Urinary bladder (tissue), 4 donors: Measurements from ENCODE around the gene ZNF580. TPM values are rescaled to one million over a fixed set of nuclear protein-coding genes. Genes with fewer than 3 reads are reported as not detected.

Experiments used
- DNase-seq: peaks from one replicate; pipeline ENCODE4 v3.0.0-alpha.2; 2015; ENCODE audit errors: extremely low spot score
- H3K27ac ChIP-seq: one replicate; pipeline ENCODE4 v1.5.1; 2013; ENCODE audit warnings: low read depth, mild to moderate bottlenecking, moderate library complexity
- H3K36me3 ChIP-seq: one replicate; pipeline ENCODE4 v1.6.1; 2013; ENCODE audit warnings: mild to moderate bottlenecking, moderate library complexity; ENCODE audit not compliant: insufficient read depth
- H3K4me1 ChIP-seq: one replicate; pipeline ENCODE4 v1.6.1; 2013; ENCODE audit warnings: mild to moderate bottlenecking, moderate library complexity; ENCODE audit not compliant: insufficient read depth
- H3K4me3 ChIP-seq: one replicate; pipeline ENCODE4 v1.5.1; 2013; ENCODE audit warnings: low read depth, low read length
- WGBS: extraction: QIAGEN DNeasy Blood & Tissue Kit; methylation state at CpG from one replicate; pipeline ENCODE4 v1.1.7; 2013; 5-methylcytosine and 5-hydroxymethylcytosine counted together
- polyA plus RNA-seq: library from polyadenylated mRNA; stranded (reverse); fragments of 200-250 nt; gene quantifications from one replicate; pipeline ENCODE4 v1.2.3, GENCODE V29; 2013
- total RNA-seq: library from RNA; depleted of rRNA; stranded (reverse); fragments of >200 nt; gene quantifications from one replicate; pipeline ENCODE4 v1.2.3, GENCODE V29; 2014
- donor health status: healthy with polysubstance abuse.
- donor health status: healthy.

ZNF580 gene
- total and polyA plus RNA-seq, 2 donors, result 4.1 to 49.0 TPM

DNA sequence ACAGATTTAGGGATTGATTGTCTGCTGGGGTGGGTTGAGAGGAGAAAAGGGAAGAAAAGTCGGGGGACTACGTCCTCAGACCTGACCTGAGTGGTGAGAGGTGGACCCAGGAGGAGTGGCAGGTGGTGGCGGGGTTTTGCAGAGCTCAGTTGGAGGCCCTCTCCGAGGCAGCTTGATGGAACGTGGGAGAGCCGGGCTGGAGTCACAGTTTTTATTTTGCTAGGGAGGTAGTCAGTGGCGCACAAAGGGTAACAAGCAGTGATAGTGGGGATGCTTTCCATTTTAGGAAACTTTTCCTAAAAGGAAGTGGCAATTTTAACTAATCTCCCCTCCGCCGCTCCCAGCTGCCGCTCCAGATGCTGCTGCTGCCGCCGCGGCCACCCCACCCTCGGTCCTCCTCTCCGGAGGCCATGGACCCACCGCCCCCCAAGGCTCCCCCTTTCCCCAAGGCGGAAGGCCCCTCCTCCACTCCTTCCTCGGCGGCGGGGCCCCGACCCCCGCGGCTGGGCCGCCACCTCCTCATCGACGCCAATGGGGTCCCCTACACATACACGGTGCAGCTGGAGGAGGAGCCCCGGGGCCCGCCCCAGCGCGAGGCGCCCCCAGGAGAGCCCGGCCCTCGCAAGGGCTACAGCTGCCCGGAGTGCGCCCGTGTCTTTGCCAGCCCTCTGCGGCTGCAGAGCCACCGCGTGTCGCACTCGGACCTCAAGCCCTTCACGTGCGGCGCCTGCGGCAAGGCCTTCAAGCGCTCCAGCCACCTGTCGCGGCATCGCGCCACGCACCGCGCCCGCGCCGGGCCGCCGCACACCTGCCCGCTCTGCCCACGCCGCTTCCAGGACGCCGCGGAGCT, 1.6 kb downstream of the ZNF580 start:
- H3K36me3 ChIP-seq, result no peaks in the 10 kb centered on the region
- WGBS, result 1% methylated on average over 65 of the region's 65 CpGs
- peaks cover 2% of the 10 kb centered on the region for H3K4me1 ChIP-seq
- peak overlapping the region; percentile 77 for H3K27ac ChIP-seq
- H3K4me3 ChIP-seq, result peak overlapping the region; percentile 94
- no peak for DNase-seq

- 2% methylated on average over 56 of the region's 56 CpGs for WGBS
- peaks cover 2% of the 10 kb centered on the region for H3K4me1 ChIP-seq
- H3K4me3 ChIP-seq, result peak within 1 kb of the TSS; percentile 94
- DNase-seq, result no peak
- H3K27ac ChIP-seq, result peak within 1 kb of the TSS; percentile 87
- H3K36me3 ChIP-seq, result no peaks in the 10 kb centered on the region
These were observed 2.4 kb downstream of the ZNF580 start, which contains the start of gene ZNF581 for GRCh38 chr19:55643003-55643886. TSS of gene ZNF581 (plus strand) at chr19:55643649. CDS start at chr19:55644572, 923 bp downstream.

DNA sequence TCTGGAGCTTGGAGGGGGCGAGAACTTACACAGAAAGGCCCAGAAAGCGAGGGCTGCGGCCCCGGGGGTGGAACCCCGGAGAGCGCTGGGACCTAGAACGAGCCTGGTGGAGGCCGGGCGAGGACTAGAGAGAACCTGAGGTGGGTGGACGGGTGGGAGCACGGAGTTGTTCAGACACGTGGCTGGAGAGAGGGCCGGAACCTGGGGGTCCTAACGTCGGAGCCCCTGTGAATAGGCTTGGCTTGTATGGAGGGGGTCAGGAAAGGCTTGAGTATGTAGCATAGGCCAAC, 3.0 kb downstream of the ZNF580 start:
- under 1% methylated on average over 15 of the region's 15 CpGs for WGBS
- Histone ChIP-seq H3K4me3 (peak overlapping the region; percentile 94), H3K27ac (peak overlapping the region; percentile 5), H3K4me1 (peaks cover 2% of the 10 kb centered on the region), H3K36me3 (no peaks in the 10 kb centered on the region)
- DNase-seq, result no peak

DNA sequence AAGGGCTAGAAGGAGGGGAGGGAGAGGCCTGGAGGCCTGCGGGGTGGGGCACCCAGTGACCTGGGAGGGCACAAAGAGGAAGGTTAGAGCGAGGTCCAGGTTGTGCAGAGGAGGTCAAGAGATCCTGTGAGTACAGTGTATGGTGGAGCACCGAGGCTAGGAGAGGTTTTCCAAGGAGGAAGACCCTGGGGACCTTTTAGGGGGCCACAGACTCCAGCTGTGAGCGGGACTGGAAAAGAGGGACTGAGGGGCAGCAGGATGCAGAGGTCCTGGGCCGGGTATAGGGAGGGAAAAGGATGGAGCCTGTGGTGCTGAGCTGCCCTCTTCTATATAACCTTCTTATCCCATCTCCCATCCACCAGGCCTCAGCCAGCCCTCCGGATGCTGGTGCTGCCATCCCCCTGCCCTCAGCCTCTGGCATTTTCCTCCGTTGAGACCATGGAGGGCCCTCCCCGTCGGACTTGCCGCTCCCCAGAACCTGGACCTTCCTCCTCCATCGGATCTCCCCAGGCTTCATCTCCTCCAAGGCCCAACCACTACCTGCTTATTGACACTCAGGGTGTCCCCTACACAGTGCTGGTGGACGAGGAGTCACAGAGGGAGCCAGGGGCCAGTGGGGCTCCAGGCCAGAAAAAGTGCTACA, 3.5 kb downstream of the ZNF580 start:
- Histone ChIP-seq H3K4me3 (peak overlapping the region; percentile 94), H3K4me1 (peaks cover 2% of the 10 kb centered on the region), H3K27ac (no peak overlapping the region), H3K36me3 (no peaks in the 10 kb centered on the region)
- 45% methylated on average over 12 of the region's 12 CpGs for WGBS
- no peak for DNase-seq

GRCh38 chr19:55644842-55645511, 4.2 kb downstream of the ZNF580 start:
- WGBS, result 89% methylated on average over 28 of the region's 28 CpGs
- Histone ChIP-seq H3K36me3 (no peaks in the 10 kb centered on the region), H3K4me3 (no peak overlapping the region), H3K27ac (no peak overlapping the region), H3K4me1 (peaks cover 2% of the 10 kb centered on the region)
- no peak for DNase-seq

GRCh38 chr19:55645512-55645881, 4.7 kb downstream of the ZNF580 start:
- Histone ChIP-seq H3K4me1 (peaks cover 2% of the 10 kb centered on the region), H3K27ac (no peak overlapping the region), H3K4me3 (no peak overlapping the region), H3K36me3 (no peaks in the 10 kb centered on the region)
- no peak for DNase-seq
- WGBS, result 65% methylated on average over 5 of the region's 5 CpGs

DNA sequence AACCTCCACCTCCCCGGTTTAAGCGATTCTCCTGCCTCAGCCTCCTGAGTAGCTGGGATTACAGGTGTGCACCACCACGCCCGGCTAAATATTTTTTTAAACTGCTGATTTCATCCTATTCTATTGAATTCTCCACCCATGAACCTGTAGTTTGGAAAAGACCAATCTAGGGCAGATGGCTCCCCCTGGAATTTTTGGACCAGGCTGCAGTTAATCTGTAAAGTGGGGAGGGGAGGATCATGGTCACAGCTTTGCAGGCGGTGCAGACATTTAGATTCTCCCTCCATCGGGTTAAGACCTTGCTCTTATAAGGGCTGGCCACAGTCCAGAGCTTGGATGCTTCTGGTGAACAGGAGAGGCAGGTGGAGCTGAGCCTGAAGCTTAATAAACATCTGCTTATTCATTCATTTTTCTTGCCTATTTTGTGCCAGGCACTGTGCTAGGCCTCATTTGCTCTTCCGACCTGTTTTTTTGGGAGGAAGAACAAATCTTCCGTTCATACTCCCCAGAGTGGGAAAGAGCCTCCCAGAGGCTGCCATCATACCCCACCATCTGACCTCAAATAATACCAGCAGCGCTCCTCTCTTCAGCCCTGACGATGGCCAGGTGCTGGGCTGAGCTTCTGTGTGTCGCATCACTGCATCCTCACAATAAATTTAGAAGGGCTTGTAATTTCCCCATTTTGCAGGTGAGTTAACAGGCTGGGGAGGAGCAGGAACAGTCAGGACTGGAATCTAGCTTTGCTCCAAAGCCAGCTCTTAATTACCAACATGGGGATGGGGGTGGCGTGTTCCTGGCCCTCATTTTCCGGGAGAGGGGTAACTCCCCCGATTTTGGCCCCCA, 6.3 kb downstream of the ZNF580 start:
- no peak for DNase-seq
- peak overlapping the region; percentile 14 for H3K27ac ChIP-seq
- H3K4me3 ChIP-seq, result peak overlapping the region; percentile 82
- peaks cover 2% of the 10 kb centered on the region for H3K4me1 ChIP-seq
- WGBS, result 42% methylated on average over 14 of the region's 14 CpGs
- H3K36me3 ChIP-seq, result no peaks in the 10 kb centered on the region

DNA sequence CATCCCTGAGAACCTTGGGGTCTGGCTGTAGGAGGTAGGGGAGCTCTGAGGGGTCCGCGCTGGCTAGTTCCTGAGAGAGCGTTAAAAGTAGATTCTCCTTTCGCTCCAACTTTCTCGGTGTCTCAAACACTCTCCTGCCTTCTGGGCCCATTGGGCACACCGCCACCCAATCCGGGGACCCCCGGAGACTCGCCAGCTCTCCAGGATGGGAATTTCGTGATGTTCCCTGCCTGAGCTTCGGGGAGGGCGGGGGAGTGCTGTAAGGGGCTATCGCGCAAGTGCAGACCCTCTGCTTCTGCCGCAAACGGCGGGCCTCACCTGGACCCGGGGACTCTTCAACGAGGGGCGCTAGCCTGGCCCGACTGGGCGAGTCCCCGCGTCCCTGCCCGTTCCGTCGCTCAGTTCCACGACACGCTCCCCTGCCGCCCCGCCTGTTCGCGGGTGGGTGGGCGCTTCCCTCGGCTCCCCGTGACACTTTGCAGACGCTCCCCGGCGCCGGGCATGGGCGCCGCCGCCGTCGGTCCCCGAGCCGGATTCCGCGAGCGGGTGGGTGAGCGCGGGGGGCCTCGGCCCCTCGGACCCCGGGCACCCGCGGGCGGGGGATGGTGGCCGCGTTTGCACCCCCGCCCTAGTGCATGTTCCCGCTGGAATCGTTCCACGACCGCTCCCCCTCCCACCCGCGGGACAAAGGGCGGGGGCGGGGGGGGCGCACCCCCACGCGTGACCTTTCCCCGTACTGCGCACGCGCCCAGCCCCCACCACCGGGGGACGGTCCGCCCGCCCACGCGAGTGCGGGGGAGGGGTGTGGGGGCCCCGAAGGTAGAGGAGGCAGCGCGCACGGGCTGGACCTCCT, 7.2 kb downstream of the ZNF580 start, which contains the start of gene CCDC106:
Gene CCDC106, plus strand, starts transcription at position 481 of the 853 bp plus-strand sequence. CDS start 835 bp downstream, outside the sequence.
- Histone ChIP-seq H3K27ac (peak within 1 kb of the TSS; percentile 14), H3K36me3 (no peaks in the 10 kb centered on the region), H3K4me3 (peak within 1 kb of the TSS; percentile 82), H3K4me1 (peaks cover 2% of the 10 kb centered on the region)
- no peak for DNase-seq
- 1% methylated on average over 87 of the region's 87 CpGs for WGBS

- Histone ChIP-seq H3K36me3 (no peaks in the 10 kb centered on the region), H3K4me3 (peak overlapping the region; percentile 82), H3K4me1 (peaks cover 2% of the 10 kb centered on the region), H3K27ac (no peak overlapping the region)
- 19% methylated on average over 25 of the region's 25 CpGs for WGBS
- no peak for DNase-seq
These were observed 7.9 kb downstream of the ZNF580 start for GRCh38 chr19:55648585-55649267.

DNA sequence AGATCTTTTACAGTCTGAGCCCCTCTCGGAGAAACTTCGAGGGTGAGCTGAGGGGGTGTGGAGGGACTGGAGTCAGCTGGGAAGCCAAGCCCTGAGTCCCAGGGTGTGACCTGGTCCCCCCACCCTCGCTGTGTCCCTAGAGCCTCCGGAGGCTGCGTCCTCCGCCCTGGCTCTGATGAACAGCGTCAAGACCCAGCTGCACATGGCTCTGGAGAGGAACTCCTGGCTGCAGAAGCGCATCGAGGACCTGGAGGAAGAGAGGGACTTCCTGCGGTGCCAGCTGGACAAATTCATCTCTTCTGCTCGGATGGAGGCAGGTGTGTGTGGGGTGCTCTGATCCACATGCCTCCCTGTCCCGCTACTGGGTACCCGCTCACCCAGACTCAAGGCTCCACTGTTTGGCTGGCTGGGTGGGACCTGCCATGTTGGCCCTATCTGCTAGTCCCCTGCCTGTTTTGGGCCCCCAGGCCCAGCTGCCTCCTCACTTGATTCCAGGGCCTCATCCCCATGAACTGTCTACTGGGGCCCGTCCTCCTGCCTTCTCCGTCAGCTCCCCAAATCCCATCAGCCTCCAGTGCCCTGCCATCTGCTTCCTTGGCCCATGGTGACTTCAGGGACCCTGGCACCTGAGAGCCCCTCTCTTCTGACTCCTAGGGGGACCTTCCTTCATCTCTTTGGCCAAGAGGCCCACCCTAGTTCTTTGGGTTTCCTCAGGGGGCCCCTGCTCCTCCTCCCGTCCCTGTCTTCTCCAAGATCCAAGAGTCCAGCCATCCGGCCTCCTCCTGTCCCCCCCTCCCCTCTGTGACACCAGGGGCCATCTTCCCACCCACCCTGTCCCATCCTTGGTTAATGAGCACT, 8.7 kb downstream of the ZNF580 start:
- no peak for DNase-seq
- H3K36me3 ChIP-seq, result no peaks in the 10 kb centered on the region
- H3K27ac ChIP-seq, result no peak overlapping the region
- 81% methylated on average over 17 of the region's 17 CpGs for WGBS
- H3K4me3 ChIP-seq, result no peak overlapping the region
- H3K4me1 ChIP-seq, result peaks cover under 1% of the 10 kb centered on the region

- H3K27ac ChIP-seq, result no peak overlapping the region
- 92% methylated on average over 4 of the region's 4 CpGs for WGBS
- no peaks in the 10 kb centered on the region for H3K36me3 ChIP-seq
- DNase-seq, result no peak
- H3K4me1 ChIP-seq, result no peaks in the 10 kb centered on the region
- no peak overlapping the region for H3K4me3 ChIP-seq
These were observed 9.3 kb downstream of the ZNF580 start for GRCh38 chr19:55650126-55650557.
